Left ventricle myocardium inferior (tissue), 1 donor: Measurements from ENCODE around the gene RABL3. TPM values are rescaled to one million over a fixed set of nuclear protein-coding genes. Genes with fewer than 3 reads are reported as not detected.

ENCODE experiments used
- DNase-seq: peaks from one replicate; pipeline ENCODE4 v3.0.0-alpha.2; 2020
- H3K27ac ChIP-seq: fragments of 200-600 bp; replicated peaks from 2 replicates; pipeline ENCODE4 v1.8.0; 2021
- H3K27me3 ChIP-seq: fragments of 200-600 bp; 2 replicates; pipeline ENCODE4 v1.8.0; 2021; ENCODE audit warnings: low read depth
- H3K36me3 ChIP-seq: fragments of 200-600 bp; 2 replicates; pipeline ENCODE4 v1.8.0; 2021
- H3K4me1 ChIP-seq: fragments of 200-600 bp; 2 replicates; pipeline ENCODE4 v1.8.0; 2021
- H3K4me3 ChIP-seq: fragments of 200-600 bp; 2 replicates; pipeline ENCODE4 v1.8.0; 2021; ENCODE audit warnings: mild to moderate bottlenecking, moderate library complexity
- H3K9me3 ChIP-seq: fragments of 200-600 bp; replicated peaks from 2 replicates; pipeline ENCODE4 v1.8.0; 2021
- intact Hi-C: fragments of 100-400 bp; cut with micrococcal nuclease; formaldehyde crosslinking; loops from one replicate; pipeline ENCODE4 v1.11.0; 2022
- total RNA-seq: library from RNA; stranded (reverse); fragmentation: NEBNext Ultra II Directional; extraction: Animal tissue kit (Norgen Biotek cat#: 25700); gene quantifications from one replicate; pipeline ENCODE4 v1.2.1, GENCODE V29; 2021
- TF ChIP-seq, protein P1 (sequence below): fragments of 200-600 bp; IDR thresholded peaks from 2 replicates; pipeline ENCODE4 v1.8.0; 2021; ENCODE audit warnings: antibody characterized with exemption, mild to moderate bottlenecking, borderline replicate concordance
- donor health status: DM: no; HTN: yes; CAD: no; lungs with severe emphysema.

Gene RABL3
- total RNA-seq, 1 donor from 2014 or later: 19.7 TPM

- Histone ChIP-seq H3K4me1 (peaks cover 4% of the 10 kb centered on the region), H3K36me3 (no peaks in the 10 kb centered on the region), H3K27me3 (no peaks in the 10 kb centered on the region), H3K27ac (no peak overlapping the region), H3K9me3 (no peaks in the 10 kb centered on the region), H3K4me3 (no peak overlapping the region)
- DNase-seq: no peak
- intact Hi-C loops: no loop called here
- TF ChIP-seq, protein P1, sequence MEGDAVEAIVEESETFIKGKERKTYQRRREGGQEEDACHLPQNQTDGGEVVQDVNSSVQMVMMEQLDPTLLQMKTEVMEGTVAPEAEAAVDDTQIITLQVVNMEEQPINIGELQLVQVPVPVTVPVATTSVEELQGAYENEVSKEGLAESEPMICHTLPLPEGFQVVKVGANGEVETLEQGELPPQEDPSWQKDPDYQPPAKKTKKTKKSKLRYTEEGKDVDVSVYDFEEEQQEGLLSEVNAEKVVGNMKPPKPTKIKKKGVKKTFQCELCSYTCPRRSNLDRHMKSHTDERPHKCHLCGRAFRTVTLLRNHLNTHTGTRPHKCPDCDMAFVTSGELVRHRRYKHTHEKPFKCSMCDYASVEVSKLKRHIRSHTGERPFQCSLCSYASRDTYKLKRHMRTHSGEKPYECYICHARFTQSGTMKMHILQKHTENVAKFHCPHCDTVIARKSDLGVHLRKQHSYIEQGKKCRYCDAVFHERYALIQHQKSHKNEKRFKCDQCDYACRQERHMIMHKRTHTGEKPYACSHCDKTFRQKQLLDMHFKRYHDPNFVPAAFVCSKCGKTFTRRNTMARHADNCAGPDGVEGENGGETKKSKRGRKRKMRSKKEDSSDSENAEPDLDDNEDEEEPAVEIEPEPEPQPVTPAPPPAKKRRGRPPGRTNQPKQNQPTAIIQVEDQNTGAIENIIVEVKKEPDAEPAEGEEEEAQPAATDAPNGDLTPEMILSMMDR: no peak
Observed at GRCh38 chr3:120661106-120661905, 81.0 kb downstream of the RABL3 start.

GRCh38 chr3:120659834-120660233 is 82.5 kb downstream of the RABL3 start:
- intact Hi-C loops: no loop called here
- H3K4me1 ChIP-seq: peaks cover 4% of the 10 kb centered on the region
- no peaks in the 10 kb centered on the region for H3K27me3 ChIP-seq
- no peak overlapping the region for H3K27ac ChIP-seq
- H3K9me3 ChIP-seq: no peaks in the 10 kb centered on the region
- H3K4me3 ChIP-seq: no peak overlapping the region
- H3K36me3 ChIP-seq: no peaks in the 10 kb centered on the region
- TF ChIP-seq, protein P1: no peak
- DNase-seq: no peak

DNA sequence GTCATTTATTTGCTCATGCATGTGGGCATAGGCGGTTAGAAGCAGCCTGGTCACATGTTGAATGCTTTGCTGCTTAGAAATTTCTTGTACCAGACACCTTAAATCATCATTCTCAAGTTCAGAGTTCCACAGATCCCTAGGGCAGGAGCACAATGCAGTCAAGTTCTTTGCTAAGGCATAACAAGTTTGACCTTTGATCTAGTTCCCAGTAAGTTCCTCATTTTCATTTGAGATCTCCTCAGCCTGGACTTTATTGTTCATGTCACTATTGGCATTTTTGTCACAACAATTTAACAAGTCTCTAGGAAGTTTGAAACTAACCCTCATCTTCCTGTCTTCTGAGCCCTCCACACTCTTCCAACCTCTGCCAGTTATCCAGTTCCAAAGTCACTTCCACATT is 83.0 kb downstream of the RABL3 start:
- Histone ChIP-seq H3K36me3 (no peaks in the 10 kb centered on the region), H3K27ac (no peak overlapping the region), H3K4me3 (no peak overlapping the region), H3K27me3 (no peaks in the 10 kb centered on the region), H3K4me1 (peaks cover 4% of the 10 kb centered on the region), H3K9me3 (no peaks in the 10 kb centered on the region)
- no peak for DNase-seq
- intact Hi-C loops: no loop called here
- TF ChIP-seq, protein P1: no peak

DNA sequence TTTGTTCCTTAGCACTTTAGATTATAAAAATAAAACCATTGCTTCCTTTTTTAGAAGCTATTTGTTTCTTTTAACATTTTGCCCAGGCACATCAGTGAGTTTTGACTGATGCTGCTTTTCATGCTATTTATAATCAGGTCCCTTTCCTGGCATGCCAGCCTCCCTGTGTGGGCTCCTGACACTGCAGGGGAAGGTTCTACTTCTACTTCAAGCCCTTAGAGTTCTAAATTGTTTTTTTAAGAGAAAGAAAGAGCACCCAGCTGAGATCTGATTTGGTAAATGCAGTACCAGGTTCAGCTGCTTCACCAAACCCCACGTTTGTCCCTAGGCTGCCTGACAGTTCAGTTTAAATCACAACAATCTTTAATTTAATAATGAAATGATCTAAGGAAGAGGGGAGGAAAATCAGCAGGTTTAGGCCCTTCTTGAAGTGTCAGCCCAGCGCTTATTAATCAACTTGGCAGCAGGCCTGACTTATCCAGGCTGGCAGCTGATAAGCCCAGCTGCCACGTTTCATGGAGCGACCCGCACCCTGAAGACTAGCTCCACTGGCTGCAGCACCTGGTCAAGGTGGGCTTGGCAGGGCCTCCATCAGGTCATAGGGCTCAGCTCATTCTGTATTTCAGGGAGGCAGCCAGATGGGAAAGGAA is 89.3 kb downstream of the RABL3 start:
- DNase-seq: no peak
- H3K36me3 ChIP-seq: no peaks in the 10 kb centered on the region
- H3K4me1 ChIP-seq: no peaks in the 10 kb centered on the region
- no peak overlapping the region for H3K4me3 ChIP-seq
- intact Hi-C loops: no loop called here
- no peak overlapping the region for H3K27ac ChIP-seq
- H3K27me3 ChIP-seq: no peaks in the 10 kb centered on the region
- TF ChIP-seq, protein P1: no peak
- H3K9me3 ChIP-seq: no peaks in the 10 kb centered on the region

DNA sequence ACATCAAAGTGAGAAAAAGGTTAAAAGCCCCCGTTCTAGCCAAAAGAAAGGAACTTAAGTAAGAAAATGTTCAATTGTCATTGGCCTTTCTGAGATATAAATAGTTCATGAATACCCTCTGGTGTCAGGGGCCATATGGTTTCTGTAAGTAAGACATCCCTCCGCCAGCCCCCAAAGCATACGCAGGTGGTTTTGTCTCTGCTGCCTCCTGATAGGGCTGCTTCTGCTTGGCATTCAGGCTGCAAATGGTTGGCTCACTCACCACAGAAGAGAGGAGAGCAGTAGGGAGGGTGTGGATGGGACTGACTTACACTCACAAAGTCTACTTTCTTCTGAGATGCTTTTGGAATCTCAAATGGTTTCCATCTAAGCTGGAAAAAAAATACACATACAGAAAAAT is 90.0 kb downstream of the RABL3 start:
- no peaks in the 10 kb centered on the region for H3K36me3 ChIP-seq
- H3K27ac ChIP-seq: no peak overlapping the region
- no peak overlapping the region for H3K4me3 ChIP-seq
- H3K4me1 ChIP-seq: peaks cover under 1% of the 10 kb centered on the region
- TF ChIP-seq, protein P1: no peak
- H3K9me3 ChIP-seq: no peaks in the 10 kb centered on the region
- DNase-seq: no peak
- no peaks in the 10 kb centered on the region for H3K27me3 ChIP-seq
- intact Hi-C loops: no loop called here
